Natural killer cell (primary cell): ENCODE data around the gene KIAA1614. TPM values are rescaled to one million over a fixed set of nuclear protein-coding genes. Genes with fewer than 3 reads are reported as not detected.

Experiments used
- ATAC-seq, 3 donors: fragments of 150-1000 bp in 2 of 3; fragments of 200-7000 bp in 1 of 3; cut with Tn5 transposase; 1 replicate in 1 of 3; 2 replicates in 2 of 3; pipeline ENCODE4 v1.10.0; 2021; ENCODE audit warnings: mild to moderate bottlenecking in 2 of 3, moderate library complexity in 2 of 3
- DNase-seq, 2 donors: peaks; one replicate each; pipeline versions ENCODE4 v3.0.0 to v3.0.0-alpha.2; 2013 to 2021; ENCODE audit warnings: mixed read lengths in 1 of 2
- H3K27ac ChIP-seq: one replicate; pipeline ENCODE4 v1.5.1; 2013; ENCODE audit warnings: mild to moderate bottlenecking, low read length
- H3K27me3 ChIP-seq: one replicate; pipeline ENCODE4 v1.6.1; 2013; ENCODE audit warnings: low read length; ENCODE audit not compliant: control insufficient read depth, insufficient read depth
- H3K36me3 ChIP-seq: one replicate; pipeline ENCODE4 v1.6.1; 2013; ENCODE audit warnings: low read length; ENCODE audit not compliant: control insufficient read depth, insufficient read depth
- H3K4me1 ChIP-seq: one replicate; pipeline ENCODE4 v1.6.1; 2013; ENCODE audit warnings: low read length; ENCODE audit not compliant: control insufficient read depth, insufficient read depth
- H3K4me3 ChIP-seq: one replicate; pipeline ENCODE4 v1.5.1; 2013; ENCODE audit warnings: low read length
- H3K9me3 ChIP-seq: one replicate; pipeline ENCODE4 v1.6.1; 2013; ENCODE audit warnings: low read length; ENCODE audit not compliant: control insufficient read depth, insufficient read depth
- H3K27ac Mint-ChIP-seq, 2 donors: one replicate each; pipeline ENCODE4 v1.8.0; 2022; ENCODE audit warnings: mild to moderate bottlenecking in 2 of 2, mixed read lengths in 2 of 2, moderate library complexity in 1 of 2
- H3K27me3 Mint-ChIP-seq, 2 donors: one replicate each; pipeline ENCODE4 v1.8.0; 2022; ENCODE audit warnings: low read depth in 2 of 2, mixed read lengths in 2 of 2
- H3K36me3 Mint-ChIP-seq: one replicate; pipeline ENCODE4 v1.8.0; 2022; ENCODE audit warnings: mixed read lengths
- H3K4me1 Mint-ChIP-seq, 2 donors: one replicate each; pipeline ENCODE4 v1.8.0; 2022; ENCODE audit warnings: mixed read lengths in 2 of 2
- H3K4me3 Mint-ChIP-seq: one replicate; pipeline ENCODE4 v1.8.0; 2022; ENCODE audit warnings: mild to moderate bottlenecking, moderate library complexity, mixed read lengths
- H3K9me3 Mint-ChIP-seq, 2 donors: one replicate each; pipeline ENCODE4 v1.8.0; 2022; ENCODE audit warnings: mixed read lengths in 2 of 2
- WGBS: methylation state at CpG from one replicate; pipeline ENCODE4 v1.1.7; 2013; ENCODE audit warnings: missing lambda C conversion rate; ENCODE audit not compliant: insufficient coverage; 5-methylcytosine and 5-hydroxymethylcytosine counted together
- intact Hi-C: fragments of 100-400 bp; cut with micrococcal nuclease; formaldehyde crosslinking; loops from one replicate; pipeline ENCODE4 v1.14.2; 2022
- total RNA-seq, 4 donors: library from RNA; stranded (reverse); fragments of 120-200 nt in 1 of 4; gene quantifications; one replicate each; pipeline versions ENCODE4 v1.2.3 to v1.2.4, GENCODE V29; 2013 to 2022
- TF ChIP-seq, protein P1 (sequence below): fragments of 200-600 bp; IDR thresholded peaks from one replicate; pipeline ENCODE4 v1.8.0; 2022; ENCODE audit warnings: antibody characterized with exemption

KIAA1614 gene
- total RNA-seq, 3 donors from 2014 or later (not counting 1 experiment from before 2014, with no cell fraction given) = 0.09 to 0.80 (median 0.40) TPM

DNA sequence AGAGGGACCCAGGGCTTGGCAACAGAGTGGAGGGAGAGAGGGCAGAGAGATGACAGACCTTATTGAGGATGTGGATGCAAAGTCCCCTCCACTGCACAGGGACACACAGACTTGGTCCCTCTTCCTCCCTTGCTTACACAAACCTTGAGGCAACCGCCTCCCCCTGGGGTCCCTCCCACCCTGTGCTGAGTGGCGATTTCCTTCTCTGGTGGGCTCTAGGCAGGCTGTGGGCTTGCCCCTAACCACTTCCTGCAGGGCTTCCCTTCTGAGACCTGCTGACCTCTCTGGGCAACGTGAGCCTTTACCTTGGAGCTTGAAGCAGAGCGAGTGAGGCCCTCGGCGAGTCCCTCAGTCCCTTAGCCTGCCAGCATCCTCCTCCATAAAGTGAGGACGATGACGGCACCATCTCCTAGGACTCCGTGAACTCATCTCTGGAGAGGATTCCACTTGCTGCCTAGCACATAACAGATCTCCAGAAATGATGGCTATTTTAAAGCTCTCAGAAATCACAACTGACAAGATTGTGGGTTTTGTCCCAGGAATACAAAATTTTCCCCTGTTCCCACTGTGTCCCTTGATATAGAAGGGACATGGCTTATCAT is 25.0 kb downstream of the KIAA1614 start:
- no peak overlapping the region for H3K27ac Mint-ChIP-seq
- TF ChIP-seq, protein P1, sequence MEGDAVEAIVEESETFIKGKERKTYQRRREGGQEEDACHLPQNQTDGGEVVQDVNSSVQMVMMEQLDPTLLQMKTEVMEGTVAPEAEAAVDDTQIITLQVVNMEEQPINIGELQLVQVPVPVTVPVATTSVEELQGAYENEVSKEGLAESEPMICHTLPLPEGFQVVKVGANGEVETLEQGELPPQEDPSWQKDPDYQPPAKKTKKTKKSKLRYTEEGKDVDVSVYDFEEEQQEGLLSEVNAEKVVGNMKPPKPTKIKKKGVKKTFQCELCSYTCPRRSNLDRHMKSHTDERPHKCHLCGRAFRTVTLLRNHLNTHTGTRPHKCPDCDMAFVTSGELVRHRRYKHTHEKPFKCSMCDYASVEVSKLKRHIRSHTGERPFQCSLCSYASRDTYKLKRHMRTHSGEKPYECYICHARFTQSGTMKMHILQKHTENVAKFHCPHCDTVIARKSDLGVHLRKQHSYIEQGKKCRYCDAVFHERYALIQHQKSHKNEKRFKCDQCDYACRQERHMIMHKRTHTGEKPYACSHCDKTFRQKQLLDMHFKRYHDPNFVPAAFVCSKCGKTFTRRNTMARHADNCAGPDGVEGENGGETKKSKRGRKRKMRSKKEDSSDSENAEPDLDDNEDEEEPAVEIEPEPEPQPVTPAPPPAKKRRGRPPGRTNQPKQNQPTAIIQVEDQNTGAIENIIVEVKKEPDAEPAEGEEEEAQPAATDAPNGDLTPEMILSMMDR = no peak
- no peak overlapping the region for H3K4me3 ChIP-seq

DNA sequence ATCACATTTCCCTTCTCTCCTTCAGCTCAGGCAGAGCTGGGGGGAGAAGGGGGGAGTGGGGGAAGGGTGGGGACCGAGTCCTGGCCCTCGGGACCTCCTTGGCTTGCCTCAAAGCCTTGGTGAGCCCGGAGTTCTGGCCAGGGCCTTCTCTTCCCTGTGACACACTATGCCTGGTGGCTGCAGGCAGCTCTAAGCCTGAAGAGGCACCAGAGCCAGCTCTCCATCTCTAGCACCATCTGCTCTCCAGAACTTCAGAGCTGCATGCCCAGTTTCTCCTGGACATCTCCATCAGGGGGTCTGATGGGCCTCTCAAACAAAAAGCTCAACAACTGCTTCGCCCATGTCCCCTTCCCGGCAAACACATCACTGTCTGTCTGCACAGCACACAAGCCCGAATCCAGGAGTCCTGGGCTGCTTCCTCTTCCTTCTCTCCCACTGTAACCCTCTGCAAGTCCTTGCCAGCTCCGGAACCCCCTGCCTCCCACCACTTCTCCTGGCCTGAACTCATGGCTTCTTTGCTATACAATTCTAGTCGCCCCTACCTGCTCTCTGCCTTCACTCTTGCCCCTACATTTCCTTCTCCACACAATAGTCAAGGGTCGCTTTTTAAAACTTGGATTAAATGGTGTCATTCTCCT is 26.5 kb downstream of the KIAA1614 start:
- Histone ChIP-seq H3K4me3 (no peak overlapping the region), H3K9me3 (no peaks in the 10 kb centered on the region), H3K4me1 (peaks cover 18% of the 10 kb centered on the region), H3K27me3 (no peaks in the 10 kb centered on the region), H3K27ac (no peak overlapping the region), H3K36me3 (no peaks in the 10 kb centered on the region)
- H3K9me3 Mint-ChIP-seq = no peaks in the 10 kb centered on the region
- H3K4me1 Mint-ChIP-seq = peaks cover 10 to 19% of the 10 kb centered on the region in 2 donors
- no peak overlapping the region for H3K4me3 Mint-ChIP-seq
- no peaks in the 10 kb centered on the region for H3K27me3 Mint-ChIP-seq
- WGBS = 76% methylated on average over 9 of the region's 9 CpGs
- DNase-seq (no peak), ATAC-seq (no peak)
- H3K36me3 Mint-ChIP-seq = no peaks in the 10 kb centered on the region
- no peak overlapping the region for H3K27ac Mint-ChIP-seq
- TF ChIP-seq, protein P1 = no peak
- intact Hi-C loops = no loop called here

More for the DNA sequence above, 25.0 kb downstream of the KIAA1614 start:
- Mint-ChIP-seq H3K27me3 (no peaks in the 10 kb centered on the region), H3K9me3 (no peaks in the 10 kb centered on the region), H3K4me3 (no peak overlapping the region), H3K4me1 (peaks cover 10 to 19% of the 10 kb centered on the region in 2 donors), H3K36me3 (no peaks in the 10 kb centered on the region)
- Histone ChIP-seq H3K36me3 (no peaks in the 10 kb centered on the region), H3K4me1 (peaks cover 19% of the 10 kb centered on the region), H3K27ac (no peak overlapping the region), H3K27me3 (no peaks in the 10 kb centered on the region), H3K9me3 (no peaks in the 10 kb centered on the region)
- ATAC-seq = peak in 1 of 3 donors; percentile 28
- 31% methylated on average over 9 of the region's 9 CpGs for WGBS
- intact Hi-C loops = no loop called here
- no peak for DNase-seq

DNA sequence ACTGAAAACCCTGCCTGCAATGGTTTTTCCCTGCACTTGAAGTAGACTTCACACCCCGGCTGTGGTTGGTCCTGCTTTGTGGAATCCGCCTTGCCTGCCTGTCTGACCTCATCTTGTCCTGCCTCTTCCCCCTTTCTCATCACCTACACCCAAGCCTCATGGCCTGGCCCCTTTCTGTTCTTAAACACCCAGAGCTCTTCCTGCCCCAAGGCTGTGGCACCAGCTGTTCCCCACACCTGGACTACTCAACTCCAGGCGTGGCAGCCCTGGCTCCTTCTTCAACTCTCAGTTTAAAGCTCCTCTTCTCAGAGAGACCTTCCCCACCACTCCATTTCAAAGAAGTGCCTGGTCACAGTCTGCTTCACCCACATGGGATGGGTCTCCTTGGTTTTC is 27.0 kb downstream of the KIAA1614 start:
- no peak overlapping the region for H3K27ac Mint-ChIP-seq
- ATAC-seq = no peak
- no peaks in the 10 kb centered on the region for H3K9me3 Mint-ChIP-seq
- H3K27me3 Mint-ChIP-seq = no peaks in the 10 kb centered on the region
- Histone ChIP-seq H3K27ac (no peak overlapping the region), H3K27me3 (no peaks in the 10 kb centered on the region), H3K4me1 (peaks cover 13% of the 10 kb centered on the region), H3K4me3 (no peak overlapping the region), H3K9me3 (no peaks in the 10 kb centered on the region), H3K36me3 (no peaks in the 10 kb centered on the region)
- intact Hi-C loops = no loop called here
- WGBS = 74% methylated on average over 3 of the region's 3 CpGs
- no peak for DNase-seq
- TF ChIP-seq, protein P1 = no peak
- H3K4me3 Mint-ChIP-seq = no peak overlapping the region
- peaks cover 10 to 15% of the 10 kb centered on the region in 2 donors for H3K4me1 Mint-ChIP-seq
- no peaks in the 10 kb centered on the region for H3K36me3 Mint-ChIP-seq
